GM21381 (cell line): ENCODE data around the gene TAAR1.
"Not testable (repeated sequence)": the region's sequence is repeated elsewhere in the genome, so short reads cannot be mapped to it uniquely, and the experiment has no call there.

Source experiments
- ATAC-seq: cut with Tn5 transposase; IDR thresholded peaks from one replicate; pipeline ENCODE4 v1.9.1; 2021; ENCODE audit warnings: mild to moderate bottlenecking, moderate library complexity; ENCODE audit not compliant: unreplicated experiment

TAAR1 gene

GRCh38 chr6:132664309-132665034 is 5.5 kb upstream of the TAAR1 start:
- ATAC-seq: no peak

- no peak for ATAC-seq
These were observed 4.7 kb upstream of the TAAR1 start for GRCh38 chr6:132663661-132664060.

GRCh38 chr6:132661906-132662305 is 2.9 kb upstream of the TAAR1 start:
- no peak for ATAC-seq

- ATAC-seq: no peak
These were observed 7.9 kb downstream of the TAAR1 start for GRCh38 chr6:132651062-132651461.

- no peak for ATAC-seq
These were observed 8.6 kb downstream of the TAAR1 start for GRCh38 chr6:132650429-132650828.

GRCh38 chr6:132648828-132649227 is 10.2 kb downstream of the TAAR1 start:
- no peak for ATAC-seq

GRCh38 chr6:132648356-132648755 is 10.6 kb downstream of the TAAR1 start:
- peak; percentile 70 for ATAC-seq

- no peak for ATAC-seq
These were observed 15.4 kb downstream of the TAAR1 start for GRCh38 chr6:132643547-132643946.

GRCh38 chr6:132637135-132637534 is 21.8 kb downstream of the TAAR1 start:
- not testable (repeated sequence) for ATAC-seq

GRCh38 chr6:132635906-132636305 is 23.1 kb downstream of the TAAR1 start:
- ATAC-seq: not testable (repeated sequence)

GRCh38 chr6:132635288-132635687 is 23.7 kb downstream of the TAAR1 start:
- not testable (repeated sequence) for ATAC-seq

GRCh38 chr6:132634796-132635195 is 24.2 kb downstream of the TAAR1 start:
- no peak for ATAC-seq

GRCh38 chr6:132633362-132633761 is 25.6 kb downstream of the TAAR1 start:
- no peak for ATAC-seq

GRCh38 chr6:132624175-132624574 is 34.8 kb downstream of the TAAR1 start, which contains the start of gene TAAR2:
TAAR2 (minus strand) TSS chr6:132624275; CDS start chr6:132624275, 0 bp downstream.
- no peak for ATAC-seq

- no peak for ATAC-seq
These were observed 35.7 kb downstream of the TAAR1 start for GRCh38 chr6:132623106-132623845.

GRCh38 chr6:132616677-132617076 is 42.3 kb downstream of the TAAR1 start:
- no peak for ATAC-seq

- ATAC-seq: peak; percentile 56
These were observed 44.4 kb downstream of the TAAR1 start for GRCh38 chr6:132614554-132614953.

GRCh38 chr6:132612449-132613108 is 46.4 kb downstream of the TAAR1 start:
- peak; percentile 50 for ATAC-seq

GRCh38 chr6:132611616-132612015 is 47.4 kb downstream of the TAAR1 start:
- ATAC-seq: no peak

GRCh38 chr6:132607544-132608233 is 51.3 kb downstream of the TAAR1 start:
- ATAC-seq: peak; percentile 68

GRCh38 chr6:132604635-132605152 is 54.3 kb downstream of the TAAR1 start:
- no peak for ATAC-seq
